GM12878 (cell line): ENCODE data around the gene SETD1B. TPM values are rescaled to one million over a fixed set of nuclear protein-coding genes. Genes with fewer than 3 reads are reported as not detected.

ENCODE experiments used
- ATAC-seq: fragments of 200-7000 bp; cut with Tn5 transposase; 3 replicates; pipeline ENCODE4 v1.9.1; 2020; ENCODE audit warnings: mild to moderate bottlenecking, moderate library complexity
- BruUV-seq: library from RNA; stranded (reverse); fragments of 400-500 nt; replicated peaks from 2 replicates; lab custom pipeline; 2021; lab: Mats Ljungman, UMichigan
- CTCF ChIA-PET: fragments of 300-600 bp; sonication (Branson Sonifier 250); formaldehyde crosslinking; extraction: SDS; loops from one replicate; lab custom pipeline; 2021; ENCODE audit warnings: inconsistent platforms; lab: Yijun Ruan, JAX
- POLR2A ChIA-PET: fragments of 350-600 bp; formaldehyde crosslinking; extraction: SDS; loops from one replicate; lab custom pipeline; 2021; ENCODE audit warnings: inconsistent platforms; lab: Charles Lee
- RAD21 ChIA-PET: fragments of 300-600 bp; sonication (Branson Sonifier 250); formaldehyde crosslinking; loops from one replicate; lab custom pipeline; 2023; ENCODE audit warnings: antibody characterized with exemption; ENCODE audit not compliant: unreplicated experiment; lab: Charles Lee
- SMC1A ChIA-PET: fragments of 300-600 bp; sonication (Branson Sonifier 250); formaldehyde crosslinking; loops from one replicate; lab custom pipeline; 2023; ENCODE audit not compliant: unreplicated experiment, uncharacterized antibody; lab: Charles Lee
- DNase-seq: peaks from one replicate; pipeline ENCODE4 v3.0.0-alpha.2; 2011; ENCODE audit warnings: low read depth, low spot score
- FAIRE-seq: peaks from 3 replicates; lab custom pipeline; 2011; peaks lifted over from hg19 to GRCh38; lab: Jason Lieb, UNC
- H2AFZ ChIP-seq: 2 replicates; pipeline ENCODE4 v1.6.0; 2011; ENCODE audit warnings: low read depth, low read length, control low read depth; ENCODE audit not compliant: control insufficient read depth
- H3K27ac ChIP-seq: 2 replicates; pipeline ENCODE4 v1.5.1; 2011; ENCODE audit warnings: control low read depth; ENCODE audit not compliant: control insufficient read depth, insufficient read depth
- H3K27me3 ChIP-seq, 2 experiments: replicated peaks in 1 of 2; 2 replicates each; pipeline versions ENCODE4 v1.6.0 to v1.6.1; 2011; ENCODE audit warnings: low read length in 1 of 2; ENCODE audit not compliant: control insufficient read depth in 2 of 2, insufficient read depth in 2 of 2
- H3K36me3 ChIP-seq, 2 experiments: 2 replicates each; pipeline ENCODE4 v1.5.1; 2011; ENCODE audit warnings: low read length in 1 of 2; ENCODE audit not compliant: control insufficient read depth in 2 of 2, insufficient read depth in 2 of 2
- H3K4me1 ChIP-seq: 2 replicates; pipeline ENCODE4 v1.6.1; 2011; ENCODE audit warnings: mild to moderate bottlenecking, low read length, moderate library complexity, mixed read lengths; ENCODE audit not compliant: control insufficient read depth, insufficient read depth
- H3K4me2 ChIP-seq: 2 replicates; pipeline ENCODE4 v1.6.0; 2011; ENCODE audit warnings: control low read depth; ENCODE audit not compliant: control insufficient read depth, insufficient read depth
- H3K4me3 ChIP-seq: fragments of 200-600 bp; sonication (generic); 2 replicates; pipeline ENCODE4 v1.5.1; 2016
- H3K79me2 ChIP-seq: 2 replicates; pipeline ENCODE4 v1.6.0; 2011; ENCODE audit warnings: low read length; ENCODE audit not compliant: control insufficient read depth, insufficient read depth
- H3K9ac ChIP-seq: 2 replicates; pipeline ENCODE4 v1.8.0; 2011; ENCODE audit warnings: low read length, control low read depth, mixed read lengths; ENCODE audit not compliant: control insufficient read depth, insufficient read depth
- H3K9me3 ChIP-seq: replicated peaks from 3 replicates; pipeline ENCODE4 v1.5.1; 2011; ENCODE audit warnings: mild to moderate bottlenecking, low read length; ENCODE audit not compliant: control insufficient read depth, insufficient read depth
- H4K20me1 ChIP-seq: 2 replicates; pipeline ENCODE4 v1.6.0; 2011; ENCODE audit not compliant: control insufficient read depth, insufficient read depth
- BHLHE40 ChIP-seq, 2 experiments: fragments of 450-650 bp in 1 of 2; IDR thresholded peaks; 2 replicates each; pipeline ENCODE4 v1.6.1; 2011 to 2017; ENCODE audit warnings: low read depth in 2 of 2, borderline replicate concordance in 1 of 2, improper control_type of control experiment in 1 of 2, low read length in 1 of 2, mild to moderate bottlenecking in 1 of 2
- CBX5 ChIP-seq: sonication (generic); IDR thresholded peaks from 2 replicates; pipeline ENCODE4 v1.6.1; 2016; ENCODE audit warnings: low read depth, moderate library complexity, mild to moderate bottlenecking, inconsistent platforms
- CREM ChIP-seq: IDR thresholded peaks from 2 replicates; pipeline ENCODE4 v1.6.1; 2014; ENCODE audit warnings: antibody characterized with exemption, low read depth
- EED ChIP-seq: sonication (generic); IDR thresholded peaks from 2 replicates; pipeline ENCODE4 v1.6.1; 2016; ENCODE audit warnings: antibody characterized with exemption, low read depth
- FOXK2 ChIP-seq: fragments of 450-650 bp; IDR thresholded peaks from 2 replicates; pipeline ENCODE4 v1.6.1; 2017; ENCODE audit warnings: mild to moderate bottlenecking, moderate library complexity
- GATAD2B ChIP-seq: fragments of 450-650 bp; conservative IDR thresholded peaks from 2 replicates; pipeline ENCODE4 v1.6.1; 2017; ENCODE audit warnings: low read depth, mild to moderate bottlenecking, moderate library complexity
- HDGF ChIP-seq: fragments of 450-650 bp; IDR thresholded peaks from 2 replicates; pipeline ENCODE4 v1.6.1; 2016; ENCODE audit warnings: antibody characterized with exemption
- IKZF1 ChIP-seq: fragments of 450-650 bp; conservative IDR thresholded peaks from 2 replicates; pipeline ENCODE4 v1.6.1; 2017; ENCODE audit warnings: antibody characterized with exemption, mild to moderate bottlenecking
- MAX ChIP-seq: IDR thresholded peaks from 2 replicates; pipeline ENCODE4 v1.6.1; 2012; ENCODE audit warnings: low read depth, low read length, improper control_type of control experiment
- NBN ChIP-seq: fragments of 450-650 bp; IDR thresholded peaks from 2 replicates; pipeline ENCODE4 v1.6.1; 2016
- NFIC ChIP-seq: IDR thresholded peaks from 2 replicates; pipeline ENCODE4 v1.6.1; 2012; ENCODE audit warnings: low read depth, mild to moderate bottlenecking, inconsistent platforms, low read length, moderate library complexity
- POLR2A ChIP-seq: IDR thresholded peaks from 2 replicates; pipeline ENCODE4 v1.6.1; 2011; ENCODE audit warnings: low read depth, mild to moderate bottlenecking, low read length
- RAD21 ChIP-seq: IDR thresholded peaks from 2 replicates; pipeline ENCODE4 v1.6.1; 2011; ENCODE audit warnings: mild to moderate bottlenecking, low read depth, low read length, moderate library complexity; ENCODE audit not compliant: insufficient read depth
- RUNX3 ChIP-seq: IDR thresholded peaks from 2 replicates; pipeline ENCODE4 v1.6.1; 2012; ENCODE audit warnings: low read length, inconsistent platforms
- SMARCA5 ChIP-seq: fragments of 450-650 bp; IDR thresholded peaks from 2 replicates; pipeline ENCODE4 v1.6.1; 2017; ENCODE audit warnings: mild to moderate bottlenecking
- TARDBP ChIP-seq: IDR thresholded peaks from 2 replicates; pipeline ENCODE4 v1.6.1; 2016; ENCODE audit warnings: borderline replicate concordance
- WGBS: methylation state at CpG from one replicate; pipeline ENCODE4 v1.1.6; 2016; ENCODE audit warnings: low lambda C conversion rate; ENCODE audit not compliant: insufficient replicate concordance, insufficient coverage; ENCODE audit errors: missing lambda C conversion rate; 5-methylcytosine and 5-hydroxymethylcytosine counted together
- in situ Hi-C: fragments of 300-500 bp; cut with MboI; formaldehyde crosslinking; loops from 9 replicates; pipeline ENCODE4 v1.14.3; 2018; ENCODE audit warnings: mixed read lengths
- intact Hi-C: fragments of 100-400 bp; cut with micrococcal nuclease; formaldehyde crosslinking; loops from one replicate; pipeline ENCODE4 v1.14.2; 2022; ENCODE audit not compliant: unreplicated experiment
- polyA plus RNA-seq, 11 experiments: library from polyadenylated mRNA; depleted of rRNA in 4 of 11; unstranded in 6 of 11; stranded (reverse) in 5 of 11; fragments of >200 nt; fragmentation: Nextera tagmentation in 4 of 11; fragmentation: Illumina TruSeq in 1 of 11; extraction: Ambion mirVana in 4 of 11; extraction: Trizol in 1 of 11; gene quantifications; 1 replicate in 1 of 11; 2 replicates in 10 of 11; pipeline versions ENCODE4 v1.2.1 to v1.2.3, GENCODE V29; 2011 to 2016; ENCODE audit warnings: inconsistent platforms in 2 of 11, missing spikeins in 2 of 11, low read depth in 1 of 11
- total RNA-seq, 4 experiments: library from RNA; depleted of rRNA in 3 of 4; stranded (reverse); fragments of >200 nt in 3 of 4; fragmentation: Illumina TruSeq in 1 of 4; extraction: Trizol in 1 of 4; gene quantifications; 2 replicates each; pipeline versions ENCODE4 v1.2.1 to v1.2.3, GENCODE V29; 2013 to 2021
- TF ChIP-seq, protein P1 (sequence below): IDR thresholded peaks from 2 replicates; pipeline ENCODE4 v1.6.1; 2011; ENCODE audit warnings: low read depth, mild to moderate bottlenecking, low read length, moderate library complexity, borderline replicate concordance; ENCODE audit errors: extremely low read depth
- TF ChIP-seq, protein P2 (sequence below), 3 experiments: IDR thresholded peaks in 2 of 3; conservative IDR thresholded peaks in 1 of 3; 2 replicates each; pipeline ENCODE4 v1.5.1; 2011; ENCODE audit warnings: low read depth in 3 of 3, low read length in 3 of 3, mild to moderate bottlenecking in 3 of 3, control low read depth in 2 of 3, moderate library complexity in 2 of 3, inconsistent platforms in 1 of 3, mixed read lengths in 1 of 3; ENCODE audit not compliant: control insufficient read depth in 2 of 3, insufficient read depth in 1 of 3; ENCODE audit errors: extremely low read depth in 1 of 3
- TF ChIP-seq, protein P3 (sequence below): fragments of 450-650 bp; IDR thresholded peaks from 2 replicates; pipeline ENCODE4 v1.6.1; 2016; ENCODE audit warnings: mild to moderate bottlenecking

The SETD1B gene
- total and polyA plus RNA-seq, 10 of the 15 experiments (the other 5 are each of a cell fraction or from before 2014, with no cell fraction given) = 0.50 to 17.3 (median 1.6) TPM

GRCh38 chr12:121776190-121777098, 27.4 kb upstream of the SETD1B start:
- ChIA-PET RAD21 (interaction anchor here (0.7 to 11.5 kb wide), 4 partner anchors 16 to 224 kb away, joined by 3 to 230 read pairs (median 4); partner anchors contain the start of genes PSMD9 and RHOF), POLR2A (interaction anchor here (0.7 to 3.5 kb wide), 6 partner anchors 13 to 88 kb away, joined by 3 to 26 read pairs (median 5); partner anchors contain the start of gene RHOF), CTCF (interaction anchor here (0.5 to 15.0 kb wide), 9 partner anchors 9 to 452 kb away, joined by 3 to 492 read pairs (median 3); partner anchors contain the start of genes RHOF and TMEM120B), SMC1A (interaction anchor here (1.0 to 3.9 kb wide), 3 partner anchors 10 to 17 kb away, joined by 3 to 57 read pairs (median 3); partner anchors contain the start of gene RHOF)
- 11% methylated on average over 23 of the region's 24 CpGs for WGBS
- DNase-seq (no peak), FAIRE-seq (peak; percentile 94), ATAC-seq (peak; percentile 89)
- in situ Hi-C loops (no loop called here), intact Hi-C loops (loop anchor here (1.0 to 2.0 kb wide), 2 partner anchors 18 to 36 kb away; no protein-coding TSS in a partner anchor)
- Histone ChIP-seq H3K9ac (no peak overlapping the region), H3K27ac (no peak overlapping the region), H3K36me3 (peaks cover 18 to 26% of the 10 kb centered on the region in 2 experiments), H3K27me3 (no peaks in the 10 kb centered on the region), H4K20me1 (no peaks in the 10 kb centered on the region), H3K9me3 (no peaks in the 10 kb centered on the region), H2AFZ (no peak overlapping the region), H3K4me3 (no peak overlapping the region), H3K4me2 (peak overlapping the region; percentile 38; the same call in 1 of the 2 replicates), H3K79me2 (peaks cover 12% of the 10 kb centered on the region), H3K4me1 (peaks cover 20% of the 10 kb centered on the region)
- BruUV-seq = no TSS peak
- TF ChIP-seq IKZF1 = peak; percentile 66
- peak; percentile 33 to 41; a peak in 1 of 4 replicates for TF ChIP-seq BHLHE40 (IDR thresholded peaks at IDR 0.05; ENCODE audit: borderline replicate concordance in 1 of 2, low read depth in 2 of 2, low read length in 1 of 2)
- peak; percentile 25; the same call in 1 of the 2 replicates for TF ChIP-seq POLR2A
- TF ChIP-seq SMARCA5 = peak; percentile 72; the same call in 1 of the 2 replicates
- TF ChIP-seq, protein P1, sequence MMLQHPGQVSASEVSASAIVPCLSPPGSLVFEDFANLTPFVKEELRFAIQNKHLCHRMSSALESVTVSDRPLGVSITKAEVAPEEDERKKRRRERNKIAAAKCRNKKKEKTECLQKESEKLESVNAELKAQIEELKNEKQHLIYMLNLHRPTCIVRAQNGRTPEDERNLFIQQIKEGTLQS = 0 out of 2 replicates have a peak, but pooled peaks have one; percentile 2
- no peak for TF ChIP-seq CBX5
- TF ChIP-seq NBN = peak; percentile 58; the same call in 1 of the 2 replicates
- TF ChIP-seq, protein P2, sequence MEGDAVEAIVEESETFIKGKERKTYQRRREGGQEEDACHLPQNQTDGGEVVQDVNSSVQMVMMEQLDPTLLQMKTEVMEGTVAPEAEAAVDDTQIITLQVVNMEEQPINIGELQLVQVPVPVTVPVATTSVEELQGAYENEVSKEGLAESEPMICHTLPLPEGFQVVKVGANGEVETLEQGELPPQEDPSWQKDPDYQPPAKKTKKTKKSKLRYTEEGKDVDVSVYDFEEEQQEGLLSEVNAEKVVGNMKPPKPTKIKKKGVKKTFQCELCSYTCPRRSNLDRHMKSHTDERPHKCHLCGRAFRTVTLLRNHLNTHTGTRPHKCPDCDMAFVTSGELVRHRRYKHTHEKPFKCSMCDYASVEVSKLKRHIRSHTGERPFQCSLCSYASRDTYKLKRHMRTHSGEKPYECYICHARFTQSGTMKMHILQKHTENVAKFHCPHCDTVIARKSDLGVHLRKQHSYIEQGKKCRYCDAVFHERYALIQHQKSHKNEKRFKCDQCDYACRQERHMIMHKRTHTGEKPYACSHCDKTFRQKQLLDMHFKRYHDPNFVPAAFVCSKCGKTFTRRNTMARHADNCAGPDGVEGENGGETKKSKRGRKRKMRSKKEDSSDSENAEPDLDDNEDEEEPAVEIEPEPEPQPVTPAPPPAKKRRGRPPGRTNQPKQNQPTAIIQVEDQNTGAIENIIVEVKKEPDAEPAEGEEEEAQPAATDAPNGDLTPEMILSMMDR (IDR thresholded peaks at IDR 0.05 in 2 of 3, conservative IDR thresholded peaks at IDR 0.05 in 1 of 3; ENCODE audit: control insufficient read depth in 2 of 3, extremely low read depth in 1 of 3, insufficient read depth in 1 of 3, low read depth in 3 of 3, low read length in 3 of 3) = peak; percentile 79 to 92 (median 90)
- TF ChIP-seq RAD21 = peak; percentile 82
- no peak for TF ChIP-seq NFIC
- peak; percentile 55; the same call in 1 of the 2 replicates for TF ChIP-seq GATAD2B
- TF ChIP-seq, protein P3, sequence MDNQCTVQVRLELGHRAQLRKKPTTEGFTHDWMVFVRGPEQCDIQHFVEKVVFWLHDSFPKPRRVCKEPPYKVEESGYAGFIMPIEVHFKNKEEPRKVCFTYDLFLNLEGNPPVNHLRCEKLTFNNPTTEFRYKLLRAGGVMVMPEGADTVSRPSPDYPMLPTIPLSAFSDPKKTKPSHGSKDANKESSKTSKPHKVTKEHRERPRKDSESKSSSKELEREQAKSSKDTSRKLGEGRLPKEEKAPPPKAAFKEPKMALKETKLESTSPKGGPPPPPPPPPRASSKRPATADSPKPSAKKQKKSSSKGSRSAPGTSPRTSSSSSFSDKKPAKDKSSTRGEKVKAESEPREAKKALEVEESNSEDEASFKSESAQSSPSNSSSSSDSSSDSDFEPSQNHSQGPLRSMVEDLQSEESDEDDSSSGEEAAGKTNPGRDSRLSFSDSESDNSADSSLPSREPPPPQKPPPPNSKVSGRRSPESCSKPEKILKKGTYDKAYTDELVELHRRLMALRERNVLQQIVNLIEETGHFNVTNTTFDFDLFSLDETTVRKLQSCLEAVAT = 0 out of 2 replicates have a peak, but pooled peaks have one; percentile 24
- TF ChIP-seq FOXK2 = no peak
- TF ChIP-seq MAX = 0 out of 2 replicates have a peak, but pooled peaks have one; percentile 42
- 0 out of 2 replicates have a peak, but pooled peaks have one; percentile 54 for TF ChIP-seq HDGF
- peak; percentile 19; the same call in 1 of the 2 replicates for TF ChIP-seq RUNX3
- TF ChIP-seq TARDBP = peak; percentile 66; the same call in 1 of the 2 replicates
- 0 out of 2 replicates have a peak, but pooled peaks have one; percentile 31 for TF ChIP-seq EED
- TF ChIP-seq CREM = peak; percentile 25; the same call in 1 of the 2 replicates
